Mesendoderm (in vitro differentiated cells): ENCODE data around the gene ZNF776.

ENCODE experiments used
- DNase-seq: peaks from one replicate; pipeline ENCODE4 v3.0.0; 2013
- H2AK5ac ChIP-seq: 2 replicates; pipeline ENCODE4 v1.6.1; 2013; ENCODE audit warnings: low read length, inconsistent platforms
- H2BK120ac ChIP-seq: 2 replicates; pipeline ENCODE4 v1.6.1; 2013; ENCODE audit warnings: low read depth, mild to moderate bottlenecking, low read length, moderate library complexity, mixed read lengths
- H2BK15ac ChIP-seq: replicated peaks from 2 replicates; pipeline ENCODE4 v1.6.1; 2013; ENCODE audit warnings: low read depth, mild to moderate bottlenecking, moderate library complexity
- H2BK5ac ChIP-seq: 2 replicates; pipeline ENCODE4 v1.6.1; 2013; ENCODE audit warnings: low read length, inconsistent platforms
- H3K18ac ChIP-seq: 2 replicates; pipeline ENCODE4 v1.6.1; 2013; ENCODE audit warnings: mild to moderate bottlenecking, low read length, mixed read lengths
- H3K23ac ChIP-seq: one replicate; pipeline ENCODE4 v1.6.1; 2013; ENCODE audit warnings: low read length
- H3K27ac ChIP-seq: 2 replicates; pipeline ENCODE4 v1.5.1; 2013; ENCODE audit warnings: low read depth, mild to moderate bottlenecking, inconsistent platforms, low read length, moderate library complexity
- H3K27me3 ChIP-seq: 2 replicates; pipeline ENCODE4 v1.6.1; 2013; ENCODE audit warnings: low read length, control low read depth, mild to moderate bottlenecking, inconsistent platforms; ENCODE audit not compliant: insufficient read depth, poor library complexity
- H3K36me3 ChIP-seq: 2 replicates; pipeline ENCODE4 v1.6.1; 2013; ENCODE audit warnings: low read length, inconsistent platforms; ENCODE audit not compliant: control insufficient read depth, insufficient read depth
- H3K4ac ChIP-seq: one replicate; pipeline ENCODE4 v1.6.1; 2013; ENCODE audit warnings: low read depth, mild to moderate bottlenecking, low read length, moderate library complexity
- H3K4me1 ChIP-seq: 2 replicates; pipeline ENCODE4 v1.6.1; 2013; ENCODE audit warnings: low read depth, low read length, inconsistent platforms; ENCODE audit not compliant: control insufficient read depth
- H3K4me2 ChIP-seq: 2 replicates; pipeline ENCODE4 v1.6.1; 2013; ENCODE audit warnings: low read length
- H3K4me3 ChIP-seq: 2 replicates; pipeline ENCODE4 v1.5.1; 2013; ENCODE audit warnings: mild to moderate bottlenecking, low read length
- H3K56ac ChIP-seq: one replicate; pipeline ENCODE4 v1.6.1; 2013; ENCODE audit warnings: low read length
- H3K79me1 ChIP-seq: 2 replicates; pipeline ENCODE4 v1.6.1; 2013; ENCODE audit warnings: low read length, inconsistent platforms
- H3K79me2 ChIP-seq: 2 replicates; pipeline ENCODE4 v1.6.1; 2013; ENCODE audit warnings: mild to moderate bottlenecking, low read length; ENCODE audit not compliant: control insufficient read depth, insufficient read depth
- H3K9ac ChIP-seq: 2 replicates; pipeline ENCODE4 v1.6.1; 2013; ENCODE audit warnings: low read length, inconsistent platforms
- H4K5ac ChIP-seq: one replicate; pipeline ENCODE4 v1.6.1; 2013; ENCODE audit warnings: low read length
- H4K8ac ChIP-seq: one replicate; pipeline ENCODE4 v1.6.1; 2013; ENCODE audit warnings: low read depth, mild to moderate bottlenecking, control low read depth, low read length, moderate library complexity
- WGBS: extraction: QIAGEN DNeasy Blood & Tissue Kit; methylation state at CpG from one replicate; pipeline ENCODE4 v1.1.7; 2013; ENCODE audit warnings: low lambda C conversion rate, missing lambda C conversion rate; ENCODE audit not compliant: insufficient coverage; ENCODE audit errors: extremely low coverage; 5-methylcytosine and 5-hydroxymethylcytosine counted together

Gene ZNF776

DNA sequence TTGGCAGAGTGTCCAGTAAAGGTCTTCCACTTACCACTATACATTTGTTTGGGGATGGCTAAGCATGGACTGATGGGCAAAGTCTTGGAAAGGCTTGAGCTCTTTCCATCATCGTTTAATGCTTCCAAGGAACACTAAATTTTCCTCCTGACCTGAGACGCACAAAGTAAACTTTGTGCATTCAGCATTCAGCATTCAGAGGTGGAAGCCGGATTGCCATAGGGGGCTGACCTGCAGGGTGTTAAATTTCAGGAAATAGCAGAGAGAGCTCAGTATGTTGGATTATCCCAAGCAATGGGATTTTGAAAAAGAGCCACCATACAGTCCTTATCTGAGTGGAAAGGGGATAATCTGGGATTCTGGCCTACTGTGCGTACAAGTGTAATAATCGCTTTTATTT lies 54.1 kb downstream of the ZNF776 start:
- no peak overlapping the region for H2BK15ac ChIP-seq
- H4K8ac ChIP-seq, result no peak overlapping the region
- DNase-seq, result peak; percentile 34
- no peak overlapping the region for H4K5ac ChIP-seq
- H3K18ac ChIP-seq, result no peak overlapping the region
- peak overlapping the region; percentile 18 for H3K56ac ChIP-seq
- H2BK5ac ChIP-seq, result no peak overlapping the region
- H3K4me1 ChIP-seq, result peaks cover 13% of the 10 kb centered on the region
- no peak overlapping the region for H3K4me2 ChIP-seq
- H3K9ac ChIP-seq, result no peak overlapping the region
- H2BK120ac ChIP-seq, result no peak overlapping the region
- no peaks in the 10 kb centered on the region for H3K36me3 ChIP-seq
- no peak overlapping the region for H3K27ac ChIP-seq
- H3K79me2 ChIP-seq, result no peaks in the 10 kb centered on the region
- H3K27me3 ChIP-seq, result no peaks in the 10 kb centered on the region
- WGBS, result no CpG with 5 or more reads among the region's 5 CpGs
- peak overlapping the region; percentile 45 for H3K23ac ChIP-seq
- H2AK5ac ChIP-seq, result no peak overlapping the region
- H3K79me1 ChIP-seq, result peaks cover under 1% of the 10 kb centered on the region
- H3K4me3 ChIP-seq, result no peak overlapping the region
- no peak overlapping the region for H3K4ac ChIP-seq

DNA sequence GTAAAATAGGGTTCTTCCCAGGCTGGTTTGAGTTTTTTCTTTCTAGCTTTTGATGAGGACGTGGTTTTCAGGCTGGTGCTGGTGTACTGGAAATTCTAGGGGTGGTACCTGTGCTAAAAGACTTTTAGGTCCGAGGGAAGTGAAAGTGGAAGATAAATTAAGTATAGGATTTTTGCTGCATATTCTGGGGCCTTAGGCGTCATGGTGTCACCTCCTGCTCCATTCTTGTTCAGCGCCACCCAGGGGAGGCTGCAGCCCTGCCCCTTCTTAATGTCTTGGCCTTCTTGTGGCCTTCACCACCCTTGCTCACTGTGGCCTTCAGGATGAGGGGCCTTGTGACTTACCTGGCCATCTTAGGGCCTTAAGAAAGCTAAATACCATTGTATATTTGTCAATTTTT lies 55.7 kb downstream of the ZNF776 start:
- H3K27me3 ChIP-seq, result no peaks in the 10 kb centered on the region
- peaks cover 2% of the 10 kb centered on the region for H3K79me1 ChIP-seq
- no peak overlapping the region for H3K27ac ChIP-seq
- H3K9ac ChIP-seq, result no peak overlapping the region
- H3K4me3 ChIP-seq, result no peak overlapping the region
- no peaks in the 10 kb centered on the region for H3K36me3 ChIP-seq
- H2BK5ac ChIP-seq, result no peak overlapping the region
- whole genome bisulfite sequencing, result no CpG with 5 or more reads among the region's 4 CpGs
- no peak overlapping the region for H4K5ac ChIP-seq
- H2BK120ac ChIP-seq, result no peak overlapping the region
- H3K23ac ChIP-seq, result no peak overlapping the region
- H3K4ac ChIP-seq, result no peak overlapping the region
- H2AK5ac ChIP-seq, result no peak overlapping the region
- peak overlapping the region; percentile 42 for H3K56ac ChIP-seq
- peaks cover 13% of the 10 kb centered on the region for H3K4me1 ChIP-seq
- DNase-seq, result peak; percentile 60
- H3K79me2 ChIP-seq, result peaks cover 2% of the 10 kb centered on the region
- H2BK15ac ChIP-seq, result no peak overlapping the region
- H3K4me2 ChIP-seq, result no peak overlapping the region
- H3K18ac ChIP-seq, result no peak overlapping the region
- H4K8ac ChIP-seq, result no peak overlapping the region

DNA sequence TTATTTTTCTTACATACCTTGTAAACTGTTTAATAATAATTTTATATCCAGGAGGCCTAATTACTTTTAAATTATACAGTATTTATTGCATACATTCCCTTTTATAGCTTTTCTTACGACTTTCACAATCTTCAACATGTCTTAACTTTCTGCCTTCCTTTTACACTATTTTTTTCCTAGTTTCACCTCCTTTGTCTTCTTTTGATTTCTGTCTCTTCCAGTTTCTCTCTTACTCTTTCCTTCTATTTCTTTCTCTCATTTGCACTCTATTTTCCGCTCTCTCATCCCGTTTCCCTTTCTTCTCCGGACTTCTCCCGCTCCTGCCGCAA lies 56.6 kb downstream of the ZNF776 start:
- H3K79me2 ChIP-seq, result peaks cover 4% of the 10 kb centered on the region
- H4K8ac ChIP-seq, result no peak overlapping the region
- no peak for DNase-seq
- H3K27me3 ChIP-seq, result no peaks in the 10 kb centered on the region
- no peak overlapping the region for H3K4ac ChIP-seq
- H3K4me1 ChIP-seq, result peaks cover 13% of the 10 kb centered on the region
- WGBS, result no CpG with 5 or more reads among the region's 6 CpGs
- peaks cover 1% of the 10 kb centered on the region for H3K36me3 ChIP-seq
- no peak overlapping the region for H4K5ac ChIP-seq
- H2AK5ac ChIP-seq, result no peak overlapping the region
- no peak overlapping the region for H3K4me3 ChIP-seq
- H3K79me1 ChIP-seq, result peaks cover 3% of the 10 kb centered on the region
- H2BK5ac ChIP-seq, result no peak overlapping the region
- H2BK120ac ChIP-seq, result no peak overlapping the region
- H3K56ac ChIP-seq, result peak overlapping the region; percentile 85
- peak overlapping the region; percentile 97 for H3K27ac ChIP-seq
- peak overlapping the region; percentile 89 for H3K18ac ChIP-seq
- H3K23ac ChIP-seq, result no peak overlapping the region
- H3K4me2 ChIP-seq, result no peak overlapping the region
- peak overlapping the region; percentile 84 for H3K9ac ChIP-seq
- H2BK15ac ChIP-seq, result no peak overlapping the region

DNA sequence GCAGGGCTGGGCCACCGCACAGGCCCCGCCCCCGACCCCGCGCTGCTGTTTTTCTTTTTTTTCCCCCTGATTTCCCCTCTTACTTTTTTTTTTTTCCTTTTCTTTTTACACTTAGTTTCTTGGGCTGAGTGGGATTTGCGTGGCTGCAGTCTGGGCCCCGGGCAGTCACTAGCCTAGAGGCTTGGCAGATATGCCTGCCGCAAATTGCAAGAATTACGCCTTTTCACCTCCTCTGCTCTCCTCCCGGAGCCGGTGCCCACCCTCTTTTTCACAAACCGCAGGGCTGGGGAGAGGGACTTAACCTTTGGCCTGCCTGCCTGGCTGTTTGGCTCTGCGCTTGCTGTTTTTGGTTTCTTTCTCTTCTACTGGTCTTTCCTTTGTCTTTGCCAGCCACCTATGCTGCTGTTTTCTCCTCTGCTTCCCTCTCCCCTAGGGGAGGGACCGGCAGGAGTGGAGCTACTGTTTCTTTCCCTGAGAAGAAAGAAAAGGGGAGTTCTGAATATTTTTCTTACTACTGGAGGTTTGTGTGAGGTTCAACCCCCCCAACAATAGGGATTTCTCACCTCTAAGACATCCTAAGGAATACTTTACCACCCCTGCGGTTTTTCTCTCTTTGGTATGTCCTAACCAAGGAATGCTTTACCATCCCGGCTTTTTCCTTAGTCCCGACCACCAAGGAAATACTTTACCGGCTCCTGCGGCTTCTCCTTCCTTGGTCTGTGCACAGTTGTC lies 57.1 kb downstream of the ZNF776 start:
- no peak overlapping the region for H4K8ac ChIP-seq
- H3K4me3 ChIP-seq, result peak overlapping the region; percentile 52
- H3K4me2 ChIP-seq, result peak overlapping the region; percentile 72
- H3K9ac ChIP-seq, result peak overlapping the region; percentile 84
- no peak overlapping the region for H4K5ac ChIP-seq
- no peak overlapping the region for H2AK5ac ChIP-seq
- H2BK120ac ChIP-seq, result peak overlapping the region; percentile 75
- H3K18ac ChIP-seq, result peak overlapping the region; percentile 89
- H3K27me3 ChIP-seq, result no peaks in the 10 kb centered on the region
- H3K79me2 ChIP-seq, result peaks cover 4% of the 10 kb centered on the region
- peak; percentile 96 for DNase-seq
- peaks cover 6% of the 10 kb centered on the region for H3K79me1 ChIP-seq
- peak overlapping the region; percentile 85 for H3K56ac ChIP-seq
- H2BK5ac ChIP-seq, result peak overlapping the region; percentile 54
- H3K23ac ChIP-seq, result peak overlapping the region; percentile 80
- peaks cover 4% of the 10 kb centered on the region for H3K36me3 ChIP-seq
- H3K4me1 ChIP-seq, result peaks cover 13% of the 10 kb centered on the region
- H3K4ac ChIP-seq, result peak overlapping the region; percentile 98
- WGBS, result no CpG with 5 or more reads among the region's 19 CpGs
- peak overlapping the region; percentile 97 for H3K27ac ChIP-seq
- no peak overlapping the region for H2BK15ac ChIP-seq

DNA sequence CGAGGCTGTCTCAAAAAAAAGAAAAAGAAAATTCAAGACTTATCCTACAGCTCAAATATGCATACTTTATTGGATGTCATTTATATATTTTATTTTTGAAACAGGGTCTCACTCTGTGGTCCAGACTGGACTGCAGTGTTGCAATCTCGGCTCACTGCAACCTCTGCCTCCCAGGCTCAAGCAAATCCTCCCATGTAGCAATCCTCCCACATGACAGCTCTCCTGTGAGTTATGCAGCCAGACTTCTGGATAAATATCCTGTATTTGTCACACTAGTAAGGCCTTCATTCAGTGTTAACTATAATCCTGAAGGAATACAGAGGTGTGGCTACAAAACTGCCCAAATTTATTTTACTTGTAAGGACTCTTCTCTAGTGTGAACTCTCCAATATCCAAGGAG lies 60.9 kb downstream of the ZNF776 start:
- no peak overlapping the region for H2BK120ac ChIP-seq
- H3K4me3 ChIP-seq, result no peak overlapping the region
- H3K36me3 ChIP-seq, result peaks cover 5% of the 10 kb centered on the region
- peaks cover 15% of the 10 kb centered on the region for H3K79me2 ChIP-seq
- no peak overlapping the region for H2BK15ac ChIP-seq
- peaks cover 11% of the 10 kb centered on the region for H3K79me1 ChIP-seq
- H3K18ac ChIP-seq, result no peak overlapping the region
- no peak overlapping the region for H3K56ac ChIP-seq
- no peak overlapping the region for H3K4ac ChIP-seq
- H3K23ac ChIP-seq, result no peak overlapping the region
- H2BK5ac ChIP-seq, result no peak overlapping the region
- H4K5ac ChIP-seq, result no peak overlapping the region
- H3K4me1 ChIP-seq, result peaks cover 3% of the 10 kb centered on the region
- H4K8ac ChIP-seq, result no peak overlapping the region
- H3K27me3 ChIP-seq, result no peaks in the 10 kb centered on the region
- H3K4me2 ChIP-seq, result no peak overlapping the region
- H3K27ac ChIP-seq, result no peak overlapping the region
- H2AK5ac ChIP-seq, result no peak overlapping the region
- WGBS, result no CpG with 5 or more reads among the region's 2 CpGs
- no peak overlapping the region for H3K9ac ChIP-seq
- DNase-seq, result no peak
